ENCODE data around the gene STEAP4.

STEAP4 gene

DNA sequence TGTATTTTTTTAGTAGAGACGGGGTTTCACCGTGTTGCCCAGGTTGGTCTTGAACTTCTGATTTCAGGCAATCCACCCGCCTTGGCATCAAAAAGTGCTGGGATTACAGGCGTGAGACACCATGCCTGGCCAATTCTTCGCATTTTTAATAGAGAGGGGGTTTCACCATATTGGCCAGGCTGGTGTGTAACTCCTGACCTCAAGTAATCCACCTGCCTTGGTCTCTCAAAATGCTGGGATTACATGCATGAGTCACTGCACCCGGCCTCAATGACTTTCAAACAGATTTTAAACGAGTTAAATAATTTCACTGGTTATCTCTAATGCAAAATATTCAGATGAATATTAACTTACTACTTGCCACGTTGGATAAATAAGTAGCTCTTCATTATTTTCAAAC, 37.6 kb upstream of the STEAP4 start:
- no peak for DNase-seq (ENCODE audit: low read depth)
- TF ChIP-seq, protein P1, sequence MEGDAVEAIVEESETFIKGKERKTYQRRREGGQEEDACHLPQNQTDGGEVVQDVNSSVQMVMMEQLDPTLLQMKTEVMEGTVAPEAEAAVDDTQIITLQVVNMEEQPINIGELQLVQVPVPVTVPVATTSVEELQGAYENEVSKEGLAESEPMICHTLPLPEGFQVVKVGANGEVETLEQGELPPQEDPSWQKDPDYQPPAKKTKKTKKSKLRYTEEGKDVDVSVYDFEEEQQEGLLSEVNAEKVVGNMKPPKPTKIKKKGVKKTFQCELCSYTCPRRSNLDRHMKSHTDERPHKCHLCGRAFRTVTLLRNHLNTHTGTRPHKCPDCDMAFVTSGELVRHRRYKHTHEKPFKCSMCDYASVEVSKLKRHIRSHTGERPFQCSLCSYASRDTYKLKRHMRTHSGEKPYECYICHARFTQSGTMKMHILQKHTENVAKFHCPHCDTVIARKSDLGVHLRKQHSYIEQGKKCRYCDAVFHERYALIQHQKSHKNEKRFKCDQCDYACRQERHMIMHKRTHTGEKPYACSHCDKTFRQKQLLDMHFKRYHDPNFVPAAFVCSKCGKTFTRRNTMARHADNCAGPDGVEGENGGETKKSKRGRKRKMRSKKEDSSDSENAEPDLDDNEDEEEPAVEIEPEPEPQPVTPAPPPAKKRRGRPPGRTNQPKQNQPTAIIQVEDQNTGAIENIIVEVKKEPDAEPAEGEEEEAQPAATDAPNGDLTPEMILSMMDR (conservative IDR thresholded peaks at IDR 0.05; ENCODE audit: low read depth, low read length): no peak
- H3K4me3 ChIP-seq (ENCODE audit: low read length): no peak overlapping the region

DNA sequence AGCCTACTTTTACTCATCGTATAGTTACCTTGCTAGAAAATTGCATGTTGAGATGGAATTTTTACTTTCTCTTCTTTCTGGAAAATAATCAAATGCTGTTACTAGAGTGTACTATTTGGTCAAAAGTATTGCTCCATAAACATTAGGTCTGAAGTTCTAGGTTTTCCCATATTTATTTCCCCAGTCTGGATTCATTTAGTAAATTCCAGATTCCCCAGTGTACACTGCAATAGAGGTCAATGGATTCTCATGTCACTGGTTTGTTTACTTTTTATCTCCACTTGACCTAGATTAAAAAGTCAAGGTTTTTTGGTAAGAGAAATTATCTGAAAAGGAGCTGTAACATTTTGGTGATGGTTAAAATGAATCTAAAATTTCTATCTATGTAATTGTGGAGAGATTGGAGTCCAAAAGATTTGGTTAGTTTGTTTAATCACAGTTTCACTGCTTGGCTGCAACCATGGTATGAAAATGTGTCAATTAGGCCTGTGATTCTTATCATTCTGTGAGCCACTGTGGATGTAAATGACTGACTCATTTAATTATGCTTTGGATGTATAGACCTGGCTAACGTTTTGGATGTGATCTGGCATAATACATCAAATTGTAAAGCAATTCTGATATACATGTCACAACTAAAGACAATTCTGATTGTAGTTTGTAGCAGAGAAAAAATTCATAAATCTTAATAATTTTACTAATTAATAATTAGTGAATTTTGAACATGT, 32.7 kb upstream of the STEAP4 start:
- DNase-seq (ENCODE audit: low read depth): no peak
- TF ChIP-seq, protein P1 (conservative IDR thresholded peaks at IDR 0.05; ENCODE audit: low read depth, low read length): no peak
- H3K4me3 ChIP-seq (ENCODE audit: low read length): no peak overlapping the region

DNA sequence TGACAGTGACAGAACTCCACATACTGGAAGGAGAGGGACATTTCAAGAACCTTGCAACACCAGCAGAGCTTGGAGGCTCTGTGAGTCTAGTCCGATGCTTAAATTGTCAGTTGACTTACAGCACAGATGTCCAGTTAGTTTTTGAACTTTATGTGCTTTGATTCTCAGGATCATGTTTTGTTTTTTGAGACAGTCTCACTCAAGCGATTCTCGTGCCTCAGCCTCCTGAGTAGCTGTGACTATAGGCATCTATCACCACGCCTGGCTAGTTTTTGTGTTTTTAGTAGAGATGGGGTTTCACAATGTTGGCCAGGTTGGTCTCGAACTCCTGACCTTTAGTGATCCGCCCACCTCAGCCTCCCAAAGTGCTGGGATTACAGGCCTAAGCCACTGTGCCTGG, 31.8 kb upstream of the STEAP4 start:
- DNase-seq (ENCODE audit: low read depth): no peak
- no peak overlapping the region for H3K4me3 ChIP-seq (ENCODE audit: low read length)
- TF ChIP-seq, protein P1 (conservative IDR thresholded peaks at IDR 0.05; ENCODE audit: low read depth, low read length): no peak

DNA sequence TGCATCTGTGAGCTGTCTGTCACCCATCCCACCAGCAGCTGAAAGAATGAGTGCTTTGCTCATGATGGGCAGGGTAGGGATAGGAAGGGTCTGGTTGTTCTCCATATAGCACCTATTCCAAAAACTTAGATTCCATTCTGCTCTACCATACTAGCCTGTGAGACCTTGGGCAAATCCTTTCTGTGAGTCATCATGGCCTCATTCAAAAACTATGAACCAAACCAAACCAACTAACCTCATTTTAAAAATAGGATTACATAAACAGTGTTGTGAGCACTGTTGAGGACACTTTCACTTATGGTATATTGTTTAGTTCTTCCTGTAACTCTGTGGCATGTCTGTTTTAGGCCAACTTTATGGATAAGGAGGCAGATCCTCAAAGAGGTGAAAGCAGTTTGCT, 30.9 kb upstream of the STEAP4 start:
- DNase-seq (ENCODE audit: low read depth): no peak
- TF ChIP-seq, protein P1 (conservative IDR thresholded peaks at IDR 0.05; ENCODE audit: low read depth, low read length): no peak
- H3K4me3 ChIP-seq (ENCODE audit: low read length): no peak overlapping the region

DNA sequence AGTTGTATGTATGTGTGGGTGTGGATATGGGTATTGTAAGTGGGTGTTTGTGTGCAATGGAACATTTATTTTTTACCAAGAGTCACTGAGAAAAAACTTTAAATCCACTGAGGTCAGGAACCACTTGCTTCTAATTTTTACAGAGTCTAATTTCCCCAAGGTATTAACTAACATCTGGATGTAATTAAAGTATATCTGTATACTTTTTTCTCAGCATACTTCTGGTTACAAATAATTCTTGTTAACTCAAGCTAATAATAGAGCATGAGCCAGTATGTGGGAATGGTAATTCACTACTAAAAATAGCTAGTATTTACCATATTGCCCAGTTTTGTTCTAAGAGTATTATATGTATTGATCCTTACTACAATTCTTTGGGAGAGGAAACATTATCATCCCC, 24.6 kb upstream of the STEAP4 start:
- no peak overlapping the region for H3K4me3 ChIP-seq (ENCODE audit: low read length)
- DNase-seq (ENCODE audit: low read depth): no peak
- TF ChIP-seq, protein P1 (conservative IDR thresholded peaks at IDR 0.05; ENCODE audit: low read depth, low read length): no peak

DNA sequence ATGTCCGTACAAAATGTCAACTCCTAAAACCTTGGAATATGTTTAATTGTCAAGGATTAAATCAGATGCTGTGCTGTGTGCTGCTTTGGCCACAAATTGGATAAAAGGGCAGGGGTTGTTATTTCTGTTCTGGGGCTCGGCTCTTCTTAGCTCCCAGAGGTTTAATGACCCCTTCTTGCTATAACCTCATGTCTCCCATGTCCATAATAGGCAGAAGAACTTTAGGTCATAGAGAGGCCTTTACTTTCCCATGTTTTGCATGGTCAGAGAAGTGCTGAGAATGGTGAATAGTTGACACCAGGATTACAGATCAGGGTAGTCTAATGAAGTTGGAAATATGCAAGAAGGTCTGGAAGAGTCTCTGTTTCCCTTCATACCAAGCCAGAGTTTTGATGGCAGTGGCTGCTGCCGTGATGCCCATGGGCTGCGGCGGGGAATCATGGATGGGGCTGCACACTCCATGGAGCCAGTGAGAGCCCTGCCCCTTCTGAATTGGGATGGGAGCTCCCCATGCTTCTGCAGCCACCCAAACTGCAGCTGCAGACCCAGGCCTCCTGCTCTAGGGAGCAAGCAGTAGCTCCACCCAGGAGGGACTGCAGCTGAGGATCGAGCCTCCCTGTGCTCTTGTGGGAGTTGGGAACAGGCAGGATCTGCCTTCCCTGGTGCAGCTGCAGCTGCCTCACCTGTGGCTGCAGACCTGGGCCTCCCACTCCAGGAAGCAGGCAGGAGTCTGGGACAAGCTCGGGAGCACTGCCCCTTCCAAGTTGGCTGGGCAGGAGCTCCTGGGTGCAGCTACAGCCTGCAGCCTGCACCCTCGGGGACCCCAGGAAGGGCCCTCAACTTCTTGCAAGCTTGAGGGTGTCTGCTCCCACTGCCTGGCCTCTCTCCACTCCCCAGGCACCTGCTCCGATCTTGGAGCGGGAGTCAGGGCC, 23.1 kb upstream of the STEAP4 start:
- TF ChIP-seq, protein P1 (conservative IDR thresholded peaks at IDR 0.05; ENCODE audit: low read depth, low read length): no peak
- no peak overlapping the region for H3K4me3 ChIP-seq (ENCODE audit: low read length)
- DNase-seq (ENCODE audit: low read depth): no peak
